Measurements from ENCODE around the gene PGLYRP1.

Gene PGLYRP1, protein sequence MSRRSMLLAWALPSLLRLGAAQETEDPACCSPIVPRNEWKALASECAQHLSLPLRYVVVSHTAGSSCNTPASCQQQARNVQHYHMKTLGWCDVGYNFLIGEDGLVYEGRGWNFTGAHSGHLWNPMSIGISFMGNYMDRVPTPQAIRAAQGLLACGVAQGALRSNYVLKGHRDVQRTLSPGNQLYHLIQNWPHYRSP

GRCh38 chr19:46022431-46023310 lies at the start of gene PGLYRP1:
Gene PGLYRP1 (minus strand): TSS chr19:46023053. CDS start chr19:46023021, 32 bp downstream.
- no peak for DNase-seq

DNA sequence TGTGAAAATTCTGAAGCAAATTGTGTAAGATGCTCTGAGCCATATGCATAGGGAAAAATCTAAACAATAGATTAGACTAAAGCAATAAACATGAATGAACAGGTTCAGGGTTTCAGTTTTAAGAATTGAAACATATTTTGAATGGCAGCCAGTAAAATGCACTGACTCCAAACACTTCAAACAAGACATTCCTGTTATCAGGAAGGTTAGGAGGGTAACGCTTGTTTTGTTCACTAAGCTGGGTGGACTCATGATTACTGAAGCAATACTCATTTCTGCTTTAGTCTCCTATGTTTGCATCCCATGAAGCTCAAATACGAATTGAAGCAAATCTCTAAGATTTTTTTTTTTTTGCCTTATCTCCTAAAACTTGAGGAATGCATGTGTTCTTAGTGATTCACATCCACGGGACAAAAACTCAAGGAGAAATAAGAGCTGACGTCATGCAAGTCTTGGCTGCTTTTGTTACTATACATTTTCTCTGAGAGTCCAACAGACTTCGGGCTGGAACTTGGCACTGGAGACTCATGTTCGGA lies 47.0 kb upstream of the PGLYRP1 start:
- DNase-seq: peak; percentile 87

DNA sequence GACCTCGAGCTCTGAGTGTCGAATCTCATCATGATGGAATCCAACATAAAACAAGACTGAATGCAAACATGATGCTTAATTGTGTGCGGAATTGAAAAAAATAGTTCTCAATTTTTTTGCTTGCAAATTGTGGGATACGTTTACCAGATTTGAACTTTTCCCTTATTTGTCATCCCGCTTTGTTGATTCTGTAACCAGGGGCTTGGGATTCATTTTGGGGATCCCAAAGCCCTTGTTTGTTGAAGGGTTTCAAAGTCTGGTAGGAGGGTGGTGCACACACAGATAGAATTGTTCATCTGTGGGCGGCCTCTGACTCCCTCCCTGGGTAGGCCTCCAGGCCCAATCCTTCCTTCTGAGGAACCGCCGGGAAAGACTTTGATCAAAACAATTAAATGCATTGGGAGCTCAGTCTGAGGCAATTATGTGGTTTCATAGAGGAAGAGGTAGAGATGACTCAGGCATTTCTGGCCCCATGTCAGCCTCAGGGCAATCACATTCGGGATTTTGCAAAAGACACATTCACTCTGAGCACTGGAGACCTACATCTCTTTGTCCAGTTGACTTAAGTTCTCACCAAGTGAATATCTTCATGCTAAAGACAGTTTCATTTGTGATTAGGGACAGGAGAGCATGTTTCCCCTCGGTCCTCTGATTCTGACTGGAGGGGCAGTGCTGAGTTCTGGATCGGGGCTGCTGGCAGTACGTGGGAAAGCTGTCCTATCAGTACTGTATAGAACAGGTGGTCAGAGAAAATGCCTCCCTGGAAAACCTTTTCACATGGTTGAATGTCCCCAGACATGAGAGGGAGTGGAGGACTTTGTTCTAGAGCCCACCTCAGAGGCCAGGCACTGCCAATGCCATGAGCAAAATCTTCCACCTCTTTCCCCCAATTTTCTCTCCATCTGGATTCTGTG lies 45.7 kb upstream of the PGLYRP1 start:
- peak; percentile 93 for DNase-seq

GRCh38 chr19:46067691-46068090 lies 44.8 kb upstream of the PGLYRP1 start:
- DNase-seq: no peak

- DNase-seq: no peak
These were observed 43.6 kb upstream of the PGLYRP1 start for GRCh38 chr19:46066471-46066870.

DNA sequence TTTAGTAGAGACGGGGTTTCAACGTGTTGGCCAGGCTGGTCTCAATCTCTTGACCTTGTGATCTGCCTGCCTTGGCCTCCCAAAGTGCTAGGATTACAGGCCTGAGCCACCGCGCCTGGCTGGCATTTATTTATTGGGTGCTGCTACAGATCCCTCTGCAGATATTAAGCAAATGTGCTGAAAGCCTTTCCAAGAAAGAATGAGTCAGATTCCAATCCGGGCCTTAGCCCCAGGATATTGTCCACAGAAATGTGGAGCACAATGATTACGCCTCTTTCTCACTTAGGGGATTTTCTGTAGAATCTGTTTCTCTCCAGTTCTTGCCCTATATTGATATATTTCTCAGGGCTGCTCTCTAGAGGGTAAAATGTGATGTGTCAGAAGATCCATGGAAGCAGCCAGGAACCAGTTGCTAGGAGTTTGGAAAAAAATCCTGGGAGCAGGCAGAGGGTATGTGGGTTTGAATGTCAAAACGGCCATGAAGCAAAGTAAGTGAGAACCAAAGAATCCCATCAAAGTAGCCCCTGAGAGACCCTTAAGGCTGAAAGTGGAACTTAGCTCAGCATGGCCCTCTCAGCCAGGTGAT lies 42.7 kb upstream of the PGLYRP1 start:
- peak; percentile 58 for DNase-seq

DNA sequence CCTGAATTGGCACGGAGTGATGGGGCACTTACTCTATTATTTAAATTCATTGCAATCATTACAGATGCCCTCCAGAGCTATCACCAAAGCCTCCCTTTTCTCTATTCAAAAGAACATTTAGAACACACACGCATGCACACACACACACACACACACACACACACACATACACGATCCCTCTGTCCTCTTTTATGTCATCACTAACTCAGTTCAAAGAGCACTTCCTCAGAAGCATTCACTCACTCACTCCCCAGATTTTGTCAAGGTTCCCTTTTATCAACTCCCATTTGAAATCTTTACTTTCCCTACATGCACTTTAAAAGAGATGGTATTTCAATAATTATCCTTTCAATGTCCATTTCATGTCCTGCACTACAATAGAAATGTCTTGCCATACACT lies 40.3 kb upstream of the PGLYRP1 start:
- no peak for DNase-seq

DNA sequence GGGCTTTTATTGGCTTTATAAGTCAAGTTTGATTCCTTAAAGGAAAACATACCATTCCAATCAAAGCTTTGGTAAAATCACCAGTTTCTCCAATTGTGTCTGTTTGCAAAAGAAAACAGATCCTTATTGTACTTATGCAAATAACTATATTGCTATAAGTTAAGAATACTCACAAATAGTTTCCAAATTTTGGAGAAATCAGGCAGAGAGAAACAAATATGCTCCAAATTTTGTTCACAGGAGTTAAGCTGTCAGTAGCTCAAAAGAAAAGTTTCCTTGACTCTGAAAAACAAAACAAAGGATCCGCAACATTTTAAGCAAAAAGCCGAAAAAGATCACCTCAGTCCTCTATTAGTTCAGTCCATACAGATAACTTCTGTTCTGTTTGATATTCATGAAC lies 37.2 kb upstream of the PGLYRP1 start:
- no peak for DNase-seq

- no peak for DNase-seq
These were observed 35.9 kb upstream of the PGLYRP1 start for GRCh38 chr19:46058778-46059177.

GRCh38 chr19:46056536-46056935 lies 33.7 kb upstream of the PGLYRP1 start:
- peak; percentile 33 for DNase-seq

- DNase-seq: no peak
These were observed 30.0 kb upstream of the PGLYRP1 start for GRCh38 chr19:46052896-46053295.

- DNase-seq: no peak
These were observed 26.7 kb upstream of the PGLYRP1 start for GRCh38 chr19:46049597-46049996.

GRCh38 chr19:46043519-46043918 lies 20.7 kb upstream of the PGLYRP1 start:
- no peak for DNase-seq

DNA sequence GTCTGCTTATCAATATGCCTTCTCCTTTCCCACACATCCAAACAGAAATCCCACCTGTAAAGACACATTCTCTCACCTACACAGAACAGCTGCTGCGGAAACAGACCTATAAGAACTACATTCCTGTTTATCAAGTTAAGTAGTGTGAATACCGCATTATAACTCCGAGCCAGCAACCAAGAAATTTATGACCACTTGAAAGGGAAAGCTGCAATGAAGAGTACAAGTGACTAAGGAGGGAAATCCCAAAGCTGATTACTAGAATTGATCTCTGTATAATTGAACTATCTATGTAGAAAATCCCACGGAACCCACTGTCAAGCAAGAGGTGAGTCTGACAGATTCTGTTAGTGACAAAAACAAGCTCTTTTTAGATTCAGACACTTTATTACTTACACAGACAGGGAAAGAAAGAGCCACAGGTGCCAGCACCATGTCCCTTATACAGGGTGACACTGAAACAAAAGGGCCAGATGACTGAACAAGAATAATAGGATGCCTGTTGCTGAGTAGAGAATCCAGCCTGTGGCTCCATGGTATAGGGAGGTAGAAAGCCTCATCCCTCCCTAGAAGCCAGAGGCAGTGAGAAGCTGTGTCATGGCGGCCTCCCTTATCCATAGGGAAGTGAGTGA lies 19.5 kb upstream of the PGLYRP1 start:
- DNase-seq: no peak

DNA sequence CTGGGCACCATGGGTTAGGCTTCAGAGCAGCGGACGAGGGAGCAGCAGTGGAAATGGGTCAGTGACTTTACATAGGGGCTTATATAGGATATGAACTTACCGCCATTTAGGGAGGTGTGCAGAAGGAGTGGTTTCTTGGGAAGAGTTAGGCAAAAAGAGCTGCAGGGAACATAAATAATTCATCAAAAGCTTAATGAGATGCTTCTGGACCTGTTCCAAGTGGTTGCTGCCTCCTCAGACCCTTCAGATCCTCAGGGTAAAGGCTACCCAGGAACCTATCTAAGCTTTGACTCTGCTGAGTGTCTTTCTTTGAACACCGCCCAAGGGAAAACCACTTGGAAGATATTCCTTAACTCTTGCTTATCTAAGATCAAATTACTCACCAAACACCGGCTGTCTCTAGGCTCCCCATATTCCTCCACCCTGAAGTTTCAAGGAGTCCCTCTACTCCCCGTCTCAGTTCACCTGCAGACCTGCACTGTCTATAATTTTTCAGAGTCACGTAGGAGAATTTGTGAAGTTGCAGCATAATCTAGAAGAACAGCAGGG lies 18.2 kb upstream of the PGLYRP1 start, which contains the start of gene IGFL4:
IGFL4 (minus strand) TSS at position 51 of the 549 bp plus-strand sequence; CDS start at position 11, 40 bp downstream.
- DNase-seq: peak; percentile 59

DNA sequence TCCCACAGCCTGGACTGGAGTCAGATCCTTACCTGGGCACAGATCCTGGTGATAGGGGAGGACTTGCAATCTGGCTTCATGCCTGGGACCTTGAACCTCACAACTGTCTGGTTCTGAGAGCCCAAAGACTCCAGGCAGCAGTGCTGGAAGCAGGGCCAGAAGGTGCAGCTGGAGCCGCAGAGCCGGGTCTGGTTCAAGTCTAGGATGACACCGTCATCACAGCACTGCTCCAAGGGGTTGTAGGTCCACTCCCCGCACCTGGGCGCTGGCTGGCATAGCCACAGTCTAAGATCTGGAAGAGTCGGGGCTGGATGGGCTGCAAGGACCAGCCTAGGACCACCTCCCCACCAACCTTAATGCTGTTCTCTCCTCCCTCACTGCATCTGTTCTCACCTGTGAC lies 17.3 kb upstream of the PGLYRP1 start:
- no peak for DNase-seq

DNA sequence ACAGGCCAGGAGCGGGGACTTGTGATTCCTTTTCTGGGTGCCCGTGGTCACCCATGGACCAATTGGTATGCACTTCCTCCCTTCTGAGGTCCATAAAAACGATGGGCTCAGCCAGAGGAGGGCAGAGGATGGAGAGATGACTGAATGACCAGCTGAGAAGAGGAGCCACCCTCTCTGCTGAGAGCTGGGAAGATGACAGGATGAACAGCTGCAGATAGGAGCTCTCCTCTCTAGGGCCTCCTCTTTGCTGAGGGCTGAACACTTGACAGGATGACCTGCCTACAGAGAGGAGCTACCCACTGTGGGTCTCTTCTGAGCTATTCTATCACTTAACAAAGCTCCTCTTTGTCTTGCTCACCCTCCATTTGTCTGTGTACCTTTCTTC lies 13.9 kb upstream of the PGLYRP1 start:
- no peak for DNase-seq

DNA sequence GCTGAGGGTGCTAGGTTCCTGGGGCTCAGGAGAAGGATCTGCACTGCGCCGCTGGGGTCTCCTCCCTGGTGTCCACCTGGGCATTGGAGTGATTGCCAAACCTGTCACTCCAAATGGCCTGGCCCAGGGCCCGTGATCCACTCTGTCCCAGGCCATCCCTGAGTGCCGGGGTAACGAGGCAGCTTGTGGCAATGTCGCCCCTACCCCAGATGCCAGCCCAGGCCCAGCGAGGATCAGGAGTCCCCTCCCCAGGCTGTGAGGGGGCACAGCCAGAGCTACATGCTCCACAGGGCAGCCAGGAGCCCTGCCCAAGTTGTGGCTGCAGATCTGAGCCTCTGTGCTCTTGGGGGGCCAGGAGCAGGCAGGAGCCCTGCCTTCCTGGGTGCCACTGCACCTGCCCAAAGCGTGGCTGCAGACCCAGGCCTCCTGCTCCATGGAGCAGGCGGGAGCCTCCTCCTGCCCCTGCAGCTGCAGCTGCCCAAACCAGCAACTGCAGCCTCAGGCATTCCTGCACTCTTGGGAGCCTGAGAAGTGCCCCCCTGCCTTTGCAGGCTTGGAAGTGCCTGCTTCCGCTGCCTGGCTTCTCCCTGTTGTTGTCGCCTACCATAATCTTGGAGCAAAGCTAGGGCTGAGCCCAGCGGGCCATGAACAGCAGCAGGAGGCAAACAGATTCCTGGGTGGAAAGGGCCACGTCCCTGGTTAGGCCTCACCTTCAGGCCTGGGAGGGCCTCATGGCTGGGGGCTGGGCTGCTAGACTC lies 13.3 kb upstream of the PGLYRP1 start:
- no peak for DNase-seq

GRCh38 chr19:46035546-46035945 lies 12.7 kb upstream of the PGLYRP1 start:
- DNase-seq: no peak

- DNase-seq: no peak
These were observed 10.5 kb upstream of the PGLYRP1 start for GRCh38 chr19:46033401-46033800.

DNA sequence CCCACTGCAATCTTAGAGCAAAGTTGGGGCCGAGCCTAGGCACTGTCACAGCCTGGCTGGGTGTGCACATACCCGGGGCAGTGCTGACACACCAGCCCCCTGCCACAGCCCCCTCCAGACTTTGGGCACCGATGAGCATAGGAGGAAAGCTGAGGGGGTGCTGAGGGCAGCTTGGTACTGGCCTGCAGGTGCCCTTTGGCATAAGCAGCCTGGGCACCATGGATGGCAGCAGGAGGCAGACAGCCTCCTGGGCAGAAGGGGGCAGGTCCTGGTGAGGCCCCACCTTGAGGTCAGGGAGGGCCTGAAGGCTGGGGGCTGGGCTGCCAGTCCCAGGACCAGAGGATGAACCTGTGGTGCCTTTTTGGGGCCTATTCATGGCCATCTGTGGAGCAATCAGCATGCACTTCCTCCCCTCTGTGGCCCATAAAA lies 9.8 kb upstream of the PGLYRP1 start:
- DNase-seq: no peak

All from NCI-H226 (cell line).